OCI-LY7 (cell line): ENCODE measurements around the gene NRG2.

ENCODE experiments used
- EZH2phosphoT487 ChIP-seq: fragments of 200-600 bp; sonication (generic); IDR thresholded peaks from 2 replicates; pipeline ENCODE4 v1.6.1; 2018; ENCODE audit warnings: low read depth, borderline replicate concordance, mild to moderate bottlenecking, mixed run types, antibody characterized with exemption, low read length, moderate library complexity, mixed read lengths
- TF ChIP-seq, protein P1 (sequence below): fragments of 200-600 bp; sonication (generic); conservative IDR thresholded peaks from 2 replicates; pipeline ENCODE4 v1.5.1; 2014; ENCODE audit warnings: mild to moderate bottlenecking, antibody characterized with exemption, low read length, moderate library complexity, mixed read lengths

DNA sequence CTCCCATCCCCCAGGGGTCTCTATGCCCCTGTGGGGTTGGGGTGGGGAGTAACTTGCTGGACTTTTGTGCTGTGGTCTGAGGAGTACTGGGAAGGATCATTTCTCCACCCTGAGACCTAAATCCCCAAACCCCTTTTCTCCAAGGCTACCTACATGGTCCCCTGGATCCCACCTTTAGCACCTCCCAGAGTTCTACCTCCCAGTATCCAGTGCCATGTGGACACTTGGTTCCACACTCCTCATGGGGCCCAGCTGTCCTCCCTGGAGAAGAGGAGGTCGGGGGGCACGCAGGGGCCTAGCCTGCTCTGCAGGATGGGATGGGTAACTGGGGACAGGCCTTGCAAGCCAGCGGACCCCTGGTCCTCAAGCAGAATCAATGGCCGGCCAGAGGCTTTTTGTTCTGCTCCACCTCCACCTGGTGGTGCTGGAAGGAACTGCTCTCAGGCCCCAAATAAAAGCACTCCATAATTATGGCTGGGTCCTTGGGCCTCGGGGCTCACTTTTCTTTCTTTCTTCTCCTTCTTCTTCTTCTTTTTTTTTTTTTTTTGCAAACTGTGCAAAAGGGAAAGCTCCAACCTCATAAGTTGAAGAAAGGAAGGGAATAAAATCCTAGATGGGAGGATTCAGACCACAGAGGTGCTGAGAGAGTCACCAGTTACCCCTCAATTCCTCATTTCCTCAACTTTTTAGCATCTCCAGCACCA lies 179.1 kb downstream of the NRG2 start:
- TF ChIP-seq, protein P1, sequence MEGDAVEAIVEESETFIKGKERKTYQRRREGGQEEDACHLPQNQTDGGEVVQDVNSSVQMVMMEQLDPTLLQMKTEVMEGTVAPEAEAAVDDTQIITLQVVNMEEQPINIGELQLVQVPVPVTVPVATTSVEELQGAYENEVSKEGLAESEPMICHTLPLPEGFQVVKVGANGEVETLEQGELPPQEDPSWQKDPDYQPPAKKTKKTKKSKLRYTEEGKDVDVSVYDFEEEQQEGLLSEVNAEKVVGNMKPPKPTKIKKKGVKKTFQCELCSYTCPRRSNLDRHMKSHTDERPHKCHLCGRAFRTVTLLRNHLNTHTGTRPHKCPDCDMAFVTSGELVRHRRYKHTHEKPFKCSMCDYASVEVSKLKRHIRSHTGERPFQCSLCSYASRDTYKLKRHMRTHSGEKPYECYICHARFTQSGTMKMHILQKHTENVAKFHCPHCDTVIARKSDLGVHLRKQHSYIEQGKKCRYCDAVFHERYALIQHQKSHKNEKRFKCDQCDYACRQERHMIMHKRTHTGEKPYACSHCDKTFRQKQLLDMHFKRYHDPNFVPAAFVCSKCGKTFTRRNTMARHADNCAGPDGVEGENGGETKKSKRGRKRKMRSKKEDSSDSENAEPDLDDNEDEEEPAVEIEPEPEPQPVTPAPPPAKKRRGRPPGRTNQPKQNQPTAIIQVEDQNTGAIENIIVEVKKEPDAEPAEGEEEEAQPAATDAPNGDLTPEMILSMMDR: peak; percentile 82
- no peak for TF ChIP-seq EZH2phosphoT487
